Stimulated activated naive CD4-positive, alpha-beta T cell treated with Interleukin-2 at 50 U/mL for 16 hours (primary cell): ENCODE results near the gene SELENOM.
"Not testable (repeated sequence)": the region's sequence is repeated elsewhere in the genome, so short reads cannot be mapped to it uniquely, and the experiment has no call there.

ENCODE experiments used
- DNase-seq: peaks from one replicate; lab custom pipeline; 2025; lab: John Stamatoyannopoulos, UW

SELENOM gene

GRCh38 chr22:31106001-31106571 is 1.3 kb downstream of the SELENOM start:
- no peak for DNase-seq

DNA sequence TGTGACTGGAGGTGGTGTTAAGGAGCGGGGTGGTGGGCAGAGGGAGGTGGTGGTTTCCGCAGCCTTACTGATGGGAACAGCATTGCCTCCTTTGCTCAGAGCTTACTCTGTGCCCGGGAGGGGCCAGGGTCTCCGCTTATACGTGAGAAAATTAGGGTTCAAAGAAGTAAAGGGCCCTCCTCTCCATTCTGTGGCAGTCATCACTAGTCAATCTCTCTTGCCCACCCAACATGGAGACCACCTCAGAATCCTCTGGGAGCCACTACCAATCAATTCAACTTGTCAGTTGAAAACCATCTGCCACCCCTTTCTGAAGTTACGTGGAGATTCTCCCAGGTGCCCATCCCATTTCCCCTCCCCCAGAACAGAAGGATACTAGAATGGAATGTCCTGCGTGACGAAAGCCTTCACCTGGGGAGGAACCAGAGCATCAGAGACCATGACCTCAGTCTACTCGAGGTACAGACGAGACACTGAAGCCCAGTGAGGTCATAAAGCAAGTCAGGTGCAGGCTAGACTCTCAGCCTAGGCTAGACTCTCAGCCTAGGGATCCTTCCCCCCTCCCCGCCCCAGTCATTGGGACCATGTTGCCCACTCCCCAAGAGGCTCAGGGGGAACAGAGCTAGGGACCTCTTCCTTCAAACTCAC is 2.0 kb downstream of the SELENOM start:
- no peak for DNase-seq

DNA sequence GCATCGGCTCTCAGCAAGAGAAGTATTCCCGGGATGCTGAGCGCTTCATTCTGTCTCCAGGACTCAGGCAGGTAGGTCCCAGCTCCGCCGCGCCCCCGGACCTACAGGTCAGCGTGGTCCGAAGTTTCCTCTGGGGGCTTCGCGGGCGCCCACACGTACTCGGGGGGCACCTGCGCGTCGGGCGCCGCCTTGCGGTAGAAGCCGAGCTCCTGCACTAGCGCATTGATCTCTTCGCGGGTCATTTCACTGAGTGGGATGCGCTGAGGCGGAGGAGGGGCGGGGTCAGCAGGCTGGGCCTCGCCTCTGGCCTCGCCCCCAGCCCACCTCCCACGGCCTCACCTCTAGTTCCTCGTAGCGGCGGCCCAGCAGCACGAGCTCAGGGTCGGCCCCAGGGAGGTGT is 2.5 kb downstream of the SELENOM start:
- no peak for DNase-seq

GRCh38 chr22:31103899-31104694 is 3.3 kb downstream of the SELENOM start:
- no peak for DNase-seq

- DNase-seq, result no peak
Measured at GRCh38 chr22:31103111-31103510, 4.3 kb downstream of the SELENOM start.

GRCh38 chr22:31102441-31103081 is 4.8 kb downstream of the SELENOM start:
- DNase-seq, result no peak

DNA sequence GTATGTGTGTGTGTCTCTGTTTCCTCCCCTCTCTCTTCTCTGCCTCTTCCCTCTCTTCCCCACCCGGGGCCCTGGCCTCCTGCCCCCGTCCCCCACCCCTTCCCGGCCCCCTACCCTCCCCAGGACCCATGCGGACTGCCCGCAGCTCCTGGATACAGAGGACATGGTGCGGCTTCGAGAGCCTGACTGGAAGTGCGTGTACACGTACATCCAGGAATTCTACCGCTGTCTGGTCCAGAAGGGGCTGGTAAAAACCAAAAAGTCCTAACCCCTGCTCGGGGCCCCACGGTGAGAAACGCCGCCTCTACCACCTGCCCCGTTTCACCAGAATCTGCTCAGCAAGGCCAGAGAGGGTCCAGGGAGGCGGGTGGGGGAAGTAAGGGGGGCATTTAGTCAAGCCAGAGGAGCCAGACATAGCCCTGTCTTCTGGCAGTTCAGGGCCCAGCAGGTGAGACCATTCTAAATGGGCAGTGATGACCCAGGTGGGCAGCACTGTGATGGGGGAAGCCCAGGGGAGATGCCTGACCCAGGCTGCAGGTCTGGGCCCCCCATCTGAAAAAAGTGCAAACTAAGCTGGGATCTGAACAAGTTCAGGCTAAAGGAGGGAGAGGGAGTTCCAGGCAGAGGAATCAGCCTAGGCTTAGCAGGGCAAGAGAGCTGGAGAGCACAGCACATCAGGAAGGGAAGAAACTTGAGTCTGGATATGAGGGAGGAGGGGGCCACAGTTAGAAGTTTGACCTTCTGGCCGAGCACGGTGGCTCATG is 6.4 kb downstream of the SELENOM start:
- no peak for DNase-seq

DNA sequence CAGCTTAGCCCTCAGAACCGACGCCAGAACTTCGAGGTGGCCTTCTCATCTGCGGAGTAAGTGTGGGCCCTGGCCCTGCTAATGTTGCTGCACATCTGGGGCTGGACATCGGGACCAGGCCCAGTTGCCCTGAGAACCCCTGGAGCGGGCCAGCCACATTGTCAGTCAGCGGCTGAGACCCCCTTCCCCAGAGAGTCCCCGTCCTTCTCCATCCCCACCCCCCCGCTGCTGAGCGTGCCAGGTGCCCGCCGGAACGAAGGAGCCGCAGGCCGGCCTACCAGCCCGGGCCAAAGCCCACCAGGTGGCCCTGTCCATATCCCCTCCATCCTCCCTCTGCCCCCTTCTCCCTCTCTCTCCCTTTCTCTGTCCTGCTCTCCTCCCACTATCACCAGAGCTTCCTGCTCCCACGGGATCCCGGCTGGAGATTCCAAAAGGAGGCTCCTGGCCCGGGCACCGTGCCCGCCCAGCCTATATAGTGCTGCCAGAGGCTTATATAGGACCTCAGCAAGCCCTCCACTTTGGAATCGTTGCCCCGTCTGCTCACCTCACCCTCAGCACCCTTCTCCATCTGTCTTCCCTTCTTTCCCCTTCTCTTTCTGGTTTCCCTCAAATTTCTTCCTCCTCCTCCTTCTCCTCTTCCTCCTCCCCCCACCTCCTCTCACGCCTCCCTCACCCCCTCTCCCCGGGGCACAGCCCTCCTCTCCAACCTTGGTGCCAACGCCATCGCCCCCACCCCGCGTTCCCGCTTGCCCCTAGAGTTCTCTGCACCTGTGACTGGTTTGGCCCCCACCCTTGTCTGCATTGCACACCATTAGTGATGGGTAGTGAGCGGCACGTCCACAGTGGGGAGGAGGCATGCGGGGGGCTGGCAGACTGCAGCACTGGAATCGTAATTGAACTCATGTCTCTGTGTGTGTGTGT is 7.3 kb downstream of the SELENOM start:
- DNase-seq, result no peak

DNA sequence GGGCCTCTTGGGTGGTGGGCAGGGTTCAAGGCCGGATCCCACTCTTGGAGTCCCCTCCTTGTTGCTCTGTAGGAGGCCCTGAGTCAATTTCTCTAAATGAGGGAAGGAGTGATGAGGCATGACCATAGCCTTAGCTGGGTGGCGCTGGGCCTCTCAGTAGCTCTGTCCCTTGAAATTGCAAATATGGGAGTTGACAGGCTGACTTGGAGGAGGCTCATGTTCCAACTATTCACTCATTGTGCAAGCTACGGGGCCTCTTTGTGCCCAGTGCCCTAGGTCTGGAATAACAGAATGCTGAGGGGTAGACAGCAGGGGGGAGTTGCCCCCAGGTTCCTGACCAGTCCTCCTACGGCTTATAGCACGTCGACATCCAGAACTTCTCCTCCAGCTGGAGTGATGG is 8.0 kb downstream of the SELENOM start:
- no peak for DNase-seq

DNA sequence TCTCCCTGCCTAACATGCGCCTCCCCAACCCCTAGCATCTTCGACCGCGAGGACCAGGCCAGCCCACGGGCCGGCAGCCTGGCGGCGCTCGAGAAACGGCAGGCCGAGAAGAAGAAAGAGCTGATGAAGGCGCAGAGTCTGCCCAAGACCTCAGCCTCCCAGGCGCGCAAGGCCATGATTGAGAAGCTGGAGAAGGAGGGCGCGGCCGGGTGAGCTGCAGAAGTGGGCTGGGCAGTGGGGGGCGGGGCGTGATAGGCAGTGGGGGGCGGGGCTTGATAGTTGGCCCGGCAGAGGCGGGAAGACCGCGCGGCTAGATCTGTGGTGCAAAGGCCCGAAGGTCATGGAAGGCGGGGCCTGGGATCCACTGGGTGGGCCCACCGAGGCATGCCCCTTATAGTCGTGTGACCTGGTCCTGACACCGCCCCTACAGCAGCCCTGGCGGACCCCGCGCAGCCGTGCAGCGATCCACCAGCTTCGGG is 8.7 kb downstream of the SELENOM start:
- DNase-seq, result no peak

GRCh38 chr22:31097941-31098631 is 9.3 kb downstream of the SELENOM start:
- no peak for DNase-seq

- not testable (repeated sequence) for DNase-seq
Measured at GRCh38 chr22:31097539-31097938, 9.8 kb downstream of the SELENOM start.

DNA sequence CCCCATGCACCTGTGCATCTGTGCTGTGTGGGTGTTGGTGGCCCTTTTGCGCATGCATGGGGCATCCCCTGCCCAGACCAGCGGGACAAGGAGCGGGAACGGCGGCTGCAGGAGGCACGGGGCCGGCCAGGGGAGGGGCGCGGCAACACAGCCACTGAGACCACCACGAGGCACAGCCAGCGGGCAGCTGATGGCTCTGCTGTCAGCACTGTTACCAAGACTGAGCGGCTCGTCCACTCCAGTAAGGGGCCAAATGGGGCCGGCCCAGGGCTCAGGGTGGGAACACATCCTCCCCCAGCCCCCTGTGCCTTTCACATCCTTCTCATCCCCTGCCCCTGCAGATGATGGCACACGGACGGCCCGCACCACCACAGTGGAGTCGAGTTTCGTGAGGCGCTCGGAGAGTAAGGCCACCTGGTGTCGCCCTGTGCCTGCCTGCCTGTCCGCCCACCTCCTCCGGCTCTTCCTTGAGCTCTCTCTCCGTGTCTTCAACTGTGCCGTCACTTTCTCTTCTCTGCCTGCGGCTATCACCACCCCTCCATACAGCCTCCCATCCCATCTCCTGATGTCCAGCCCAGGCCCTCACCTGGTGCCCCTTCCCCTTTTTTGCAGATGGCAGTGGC is 10.6 kb downstream of the SELENOM start:
- DNase-seq, result no peak

DNA sequence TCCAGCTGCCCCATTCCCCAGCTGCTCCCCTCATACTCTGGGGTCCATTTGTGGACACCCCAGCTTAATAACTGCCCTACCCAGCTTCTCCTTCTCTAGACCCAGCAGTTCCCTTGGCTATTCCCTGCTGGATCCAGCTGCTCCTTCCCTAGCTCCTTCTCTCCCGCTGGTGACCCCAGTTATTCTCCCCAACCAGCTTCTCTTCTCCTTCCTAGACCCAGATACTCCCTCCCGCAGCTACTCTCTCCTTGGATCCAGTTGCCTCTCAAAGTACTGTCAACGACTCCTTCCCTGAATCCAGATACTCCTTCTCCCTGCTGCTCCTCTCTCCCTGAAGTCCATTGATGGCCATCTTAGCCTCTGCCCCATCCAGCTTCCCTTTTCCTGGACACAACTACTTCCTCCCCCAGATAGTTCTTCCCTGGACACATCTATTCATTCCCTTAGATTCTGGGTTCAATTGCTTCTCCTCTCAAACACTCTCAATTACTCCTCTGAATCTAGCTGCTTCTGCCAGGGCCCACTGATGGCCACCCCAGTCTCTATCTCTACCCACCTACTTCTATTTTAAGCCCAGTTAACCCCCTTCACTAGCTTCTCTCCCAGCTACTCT is 11.6 kb downstream of the SELENOM start:
- no peak for DNase-seq

DNA sequence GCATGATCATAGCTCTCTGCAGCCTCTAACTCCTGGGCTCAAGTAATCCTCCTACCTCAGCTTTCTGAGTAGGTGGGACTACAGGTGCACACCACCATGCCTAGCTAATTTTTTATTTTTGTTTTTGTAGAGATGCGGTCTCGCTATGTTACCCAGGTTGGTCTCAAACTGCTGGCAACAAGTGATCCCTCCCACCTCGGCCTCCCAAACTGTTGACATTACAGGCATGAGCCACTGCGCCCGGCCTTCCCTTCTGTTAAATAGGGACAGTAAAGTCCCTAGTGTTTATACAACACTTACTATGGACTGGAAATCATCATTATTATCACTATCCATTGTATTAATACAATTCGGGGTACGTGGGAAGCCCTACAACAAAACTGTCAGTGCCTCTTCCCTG is 12.6 kb downstream of the SELENOM start:
- no peak for DNase-seq

DNA sequence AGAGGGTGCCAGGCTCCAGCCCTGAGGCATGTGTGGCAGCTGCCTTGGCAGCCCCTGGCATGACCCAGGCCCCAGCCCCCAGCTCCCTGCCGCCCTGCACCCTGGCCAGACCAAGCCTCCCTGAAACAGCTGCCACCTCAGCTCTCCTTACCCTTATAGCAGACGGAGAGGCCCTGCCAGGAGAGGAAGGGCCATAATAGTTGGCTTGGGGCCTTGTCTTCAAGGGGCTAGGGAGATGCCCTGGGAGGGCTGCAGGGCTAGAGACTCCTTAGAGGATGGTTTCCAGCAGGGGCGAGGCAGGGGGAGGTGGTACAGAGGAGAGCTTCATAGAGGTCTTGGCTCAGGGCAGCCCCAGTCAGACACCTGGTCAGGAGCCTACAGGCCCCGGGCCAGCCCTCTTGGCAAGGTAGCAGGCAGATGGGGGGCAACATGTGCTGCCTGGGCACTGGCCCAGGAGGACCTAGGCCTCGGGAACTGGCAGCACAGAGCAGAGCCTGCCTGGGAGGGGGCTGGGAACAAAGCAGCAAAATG is 13.3 kb downstream of the SELENOM start:
- no peak for DNase-seq

DNA sequence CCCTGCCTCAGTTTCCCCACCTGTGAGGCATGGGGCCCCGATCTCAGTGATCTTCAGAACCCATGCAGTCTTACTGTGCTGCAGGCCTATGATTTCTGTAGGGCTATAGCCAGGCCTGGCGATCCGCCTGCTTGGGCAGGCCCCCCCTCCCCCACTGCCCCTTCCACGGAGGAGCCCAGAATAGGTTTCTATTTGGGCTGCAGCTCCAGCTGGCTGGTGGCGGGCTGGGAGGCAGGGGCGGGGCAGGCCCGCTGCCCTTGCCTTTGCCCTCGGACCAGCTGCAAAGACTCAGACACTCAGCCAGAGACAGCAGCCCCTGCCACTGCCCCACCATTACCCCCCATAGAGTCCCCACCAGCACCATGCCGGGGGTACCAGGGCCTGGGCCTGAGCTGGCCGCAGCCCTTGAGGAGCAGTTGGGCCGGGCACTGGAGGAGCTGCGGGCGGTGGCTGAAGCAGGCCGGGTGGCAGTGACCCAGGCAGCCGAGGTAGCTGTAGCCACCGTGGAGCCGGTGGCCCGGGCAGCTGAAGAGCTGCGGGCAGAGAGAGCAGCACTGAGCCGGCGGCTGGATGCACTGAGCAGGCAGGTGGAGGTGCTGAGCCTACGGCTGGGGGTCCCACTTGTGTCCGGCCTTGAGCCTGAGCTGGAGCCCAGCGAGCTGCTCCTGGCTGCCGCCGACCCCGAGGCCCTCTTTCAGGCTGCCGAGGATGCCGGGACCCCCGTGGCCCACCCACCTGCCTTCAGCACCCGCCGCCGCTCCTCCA is 14.1 kb downstream of the SELENOM start:
- DNase-seq, result no peak

GRCh38 chr22:31092161-31092560 is 15.2 kb downstream of the SELENOM start:
- no peak for DNase-seq
